Progenitor cell of endocrine pancreas (in vitro differentiated cells): ENCODE measurements around the gene REXO5. TPM values are rescaled to one million over a fixed set of nuclear protein-coding genes. Genes with fewer than 3 reads are reported as not detected.

Experiments used
- DNase-seq: peaks from one replicate; pipeline ENCODE4 v3.0.0; 2021; ENCODE audit warnings: low spot score; ENCODE audit not compliant: unreplicated experiment
- H3K27ac Mint-ChIP-seq: 2 replicates; pipeline ENCODE4 v1.8.0; 2021; ENCODE audit warnings: mild to moderate bottlenecking, moderate library complexity, mixed read lengths
- H3K27me3 Mint-ChIP-seq: 2 replicates; pipeline ENCODE4 v1.8.0; 2021; ENCODE audit warnings: mixed read lengths
- H3K36me3 Mint-ChIP-seq: 2 replicates; pipeline ENCODE4 v1.8.0; 2022; ENCODE audit warnings: mixed read lengths; ENCODE audit not compliant: insufficient read depth
- H3K4me1 Mint-ChIP-seq: 2 replicates; pipeline ENCODE4 v1.8.0; 2021; ENCODE audit warnings: low read depth, mixed read lengths
- H3K4me3 Mint-ChIP-seq: 2 replicates; pipeline ENCODE4 v1.8.0; 2021; ENCODE audit warnings: low read depth, mild to moderate bottlenecking, moderate library complexity, mixed read lengths
- H3K9me3 Mint-ChIP-seq: 2 replicates; pipeline ENCODE4 v1.8.0; 2021; ENCODE audit warnings: low read depth, mixed read lengths
- CTCF ChIP-seq: fragments of 200-600 bp; sonication (generic); IDR thresholded peaks from one replicate; pipeline ENCODE4 v1.5.0; 2021; ENCODE audit warnings: antibody characterized with exemption, mild to moderate bottlenecking; ENCODE audit not compliant: unreplicated experiment
- total RNA-seq: library from RNA; stranded (reverse); gene quantifications from 2 replicates; pipeline ENCODE4 v1.2.1, GENCODE V29; 2021

REXO5 gene
- total RNA-seq, 1 donor from 2014 or later = 8.0 TPM

GRCh38 chr16:20866801-20867200 is 60.5 kb downstream of the REXO5 start:
- no peak for DNase-seq

GRCh38 chr16:20867585-20867984 is 61.3 kb downstream of the REXO5 start:
- Mint-ChIP-seq H3K4me3 (no peak overlapping the region), H3K9me3 (peaks cover 3% of the 10 kb centered on the region), H3K27ac (peak overlapping the region; percentile 54), H3K27me3 (no peaks in the 10 kb centered on the region), H3K4me1 (peaks cover 19% of the 10 kb centered on the region), H3K36me3 (peaks cover 4% of the 10 kb centered on the region)
- no peak for TF ChIP-seq CTCF
- no peak for DNase-seq

More at GRCh38 chr16:20866801-20867200, 60.5 kb downstream of the REXO5 start:
- peak overlapping the region; percentile 53 for H3K27ac Mint-ChIP-seq
- no peak for TF ChIP-seq CTCF
- peaks cover 7% of the 10 kb centered on the region for H3K36me3 Mint-ChIP-seq
- H3K4me1 Mint-ChIP-seq = peaks cover 14% of the 10 kb centered on the region
- no peak overlapping the region for H3K4me3 Mint-ChIP-seq
- H3K9me3 Mint-ChIP-seq = peaks cover 3% of the 10 kb centered on the region
- no peaks in the 10 kb centered on the region for H3K27me3 Mint-ChIP-seq

GRCh38 chr16:20868890-20869289 is 62.6 kb downstream of the REXO5 start:
- Mint-ChIP-seq H3K27ac (no peak overlapping the region), H3K4me3 (no peak overlapping the region), H3K9me3 (peaks cover 3% of the 10 kb centered on the region), H3K4me1 (peaks cover 22% of the 10 kb centered on the region), H3K27me3 (no peaks in the 10 kb centered on the region), H3K36me3 (peaks cover 4% of the 10 kb centered on the region)
- no peak for DNase-seq
- no peak for TF ChIP-seq CTCF

- no peak overlapping the region for H3K27ac Mint-ChIP-seq
- no peak for DNase-seq
- H3K9me3 Mint-ChIP-seq = no peaks in the 10 kb centered on the region
- peaks cover 32% of the 10 kb centered on the region for H3K4me1 Mint-ChIP-seq
- TF ChIP-seq CTCF = no peak
- no peak overlapping the region for H3K4me3 Mint-ChIP-seq
- H3K27me3 Mint-ChIP-seq = no peaks in the 10 kb centered on the region
- H3K36me3 Mint-ChIP-seq = peaks cover 2% of the 10 kb centered on the region
These were observed 63.9 kb downstream of the REXO5 start for GRCh38 chr16:20870122-20870820.

- TF ChIP-seq CTCF = no peak
- Mint-ChIP-seq H3K9me3 (no peaks in the 10 kb centered on the region), H3K27ac (no peak overlapping the region)
These were observed 64.9 kb downstream of the REXO5 start for GRCh38 chr16:20871258-20871657.

More at GRCh38 chr16:20871258-20871657, 64.9 kb downstream of the REXO5 start:
- Mint-ChIP-seq H3K27me3 (no peaks in the 10 kb centered on the region), H3K4me3 (no peak overlapping the region), H3K36me3 (peaks cover 2% of the 10 kb centered on the region), H3K4me1 (peaks cover 35% of the 10 kb centered on the region)
- no peak for DNase-seq
